Raji (cell line): ENCODE measurements around the gene CYB5R3.

Source experiments
- POLR2A ChIP-seq: IDR thresholded peaks from 2 replicates; pipeline ENCODE4 v1.6.1; 2011; ENCODE audit warnings: low read depth, low read length, control low read depth; ENCODE audit not compliant: insufficient read depth

CYB5R3 gene

DNA sequence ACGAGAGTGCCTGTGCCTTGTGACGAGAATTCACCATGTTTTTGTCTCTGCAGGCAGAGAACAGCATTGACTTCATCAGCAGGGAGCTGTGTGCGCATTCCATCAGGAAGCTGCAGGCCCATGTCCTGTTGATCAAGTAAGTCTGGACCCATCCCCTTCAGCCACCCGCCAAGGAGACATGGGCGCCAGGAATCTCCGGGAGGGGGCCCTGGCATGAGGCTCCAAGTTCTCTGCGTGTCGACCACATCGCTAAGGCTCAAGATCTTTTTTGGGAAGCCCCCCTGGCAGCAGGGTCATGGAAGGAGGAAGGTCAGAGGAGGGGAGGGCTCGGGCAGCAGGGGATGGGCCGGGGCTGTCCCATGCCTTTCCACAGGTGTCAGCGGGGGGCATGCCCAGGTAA lies 78.1 kb downstream of the CYB5R3 start:
- TF ChIP-seq POLR2A = 0 out of 2 replicates have a peak, but pooled peaks have one; percentile 8

DNA sequence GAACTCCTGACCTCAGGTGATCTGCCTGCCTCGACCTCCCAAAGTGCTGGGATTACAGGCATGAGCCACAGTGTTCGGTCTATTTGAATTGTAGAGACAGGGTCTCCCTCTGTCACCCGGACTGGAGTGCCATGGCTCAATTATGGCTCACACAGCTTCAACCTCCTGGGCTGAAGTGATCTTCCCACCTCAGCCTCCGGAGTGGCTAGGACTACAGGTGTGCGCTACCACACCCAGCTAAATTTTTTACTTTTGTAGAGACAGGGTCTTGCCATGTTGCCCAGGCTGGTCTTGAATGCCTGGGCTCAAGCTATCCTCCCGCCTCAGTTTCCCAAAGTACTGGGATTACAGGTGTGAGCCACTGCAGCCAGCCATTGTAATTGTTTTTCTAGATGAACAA lies 81.2 kb downstream of the CYB5R3 start:
- 0 out of 2 replicates have a peak, but pooled peaks have one; percentile 6 for TF ChIP-seq POLR2A
